Glomerular visceral epithelial cell (primary cell): ENCODE data around the gene KANK4.
"Not testable (repeated sequence)": the region's sequence is repeated elsewhere in the genome, so short reads cannot be mapped to it uniquely, and the experiment has no call there.

Experiments used
- DNase-seq: peaks from one replicate; pipeline ENCODE4 v3.0.0-alpha.2; 2016; ENCODE audit errors: extremely low spot score

KANK4 gene

GRCh38 chr1:62271948-62272728 lies 47.1 kb downstream of the KANK4 start:
- DNase-seq = no peak

- no peak for DNase-seq
Observed at GRCh38 chr1:62271134-62271533, 48.1 kb downstream of the KANK4 start.

GRCh38 chr1:62269851-62270495 lies 49.3 kb downstream of the KANK4 start:
- no peak for DNase-seq

- no peak for DNase-seq
Observed at GRCh38 chr1:62269439-62269838, 49.8 kb downstream of the KANK4 start.

- DNase-seq = no peak
Observed at GRCh38 chr1:62268315-62268714, 50.9 kb downstream of the KANK4 start.

GRCh38 chr1:62265956-62266935 lies 53.0 kb downstream of the KANK4 start:
- no peak for DNase-seq

GRCh38 chr1:62263814-62264353 lies 55.4 kb downstream of the KANK4 start:
- no peak for DNase-seq

GRCh38 chr1:62263006-62263813 lies 56.0 kb downstream of the KANK4 start:
- no peak for DNase-seq

- DNase-seq = no peak
Observed at GRCh38 chr1:62260688-62261087, 58.5 kb downstream of the KANK4 start.

- no peak for DNase-seq
Observed at GRCh38 chr1:62259551-62259950, 59.7 kb downstream of the KANK4 start.

GRCh38 chr1:62250126-62250726 lies 69.0 kb downstream of the KANK4 start:
- no peak for DNase-seq

GRCh38 chr1:62247391-62248168 lies 71.7 kb downstream of the KANK4 start:
- DNase-seq = no peak

- DNase-seq = no peak
Observed at GRCh38 chr1:62245201-62245600, 74.0 kb downstream of the KANK4 start.

GRCh38 chr1:62244380-62244779 lies 74.9 kb downstream of the KANK4 start:
- DNase-seq = not testable (repeated sequence)

- DNase-seq = no peak
Observed at GRCh38 chr1:62241371-62242131, 77.7 kb downstream of the KANK4 start.

GRCh38 chr1:62240651-62241370 lies 78.4 kb downstream of the KANK4 start:
- no peak for DNase-seq

- not testable (repeated sequence) for DNase-seq
Observed at GRCh38 chr1:62239652-62240403, 79.4 kb downstream of the KANK4 start.

GRCh38 chr1:62238507-62238906 lies 80.7 kb downstream of the KANK4 start:
- DNase-seq = no peak
